ENCODE measurements around the gene SLC19A3. TPM values are rescaled to one million over a fixed set of nuclear protein-coding genes. Genes with fewer than 3 reads are reported as not detected.

SLC19A3 gene
- total RNA-seq, 2 experiments from 2014 or later = not detected

GRCh38 chr2:227655454-227655853 is 62.4 kb downstream of the SLC19A3 start:
- H3K4me1 Mint-ChIP-seq (ENCODE audit: low read depth) = peaks cover 2% of the 10 kb centered on the region
- H3K36me3 Mint-ChIP-seq = no peaks in the 10 kb centered on the region
- no peaks in the 10 kb centered on the region for H3K9me3 Mint-ChIP-seq
- intact Hi-C loops (cut with micrococcal nuclease) = loop anchor here (5.0 kb wide), 1 partner anchor 173 kb away; no protein-coding TSS in a partner anchor
- DNase-seq = no peak
- CTCF ChIA-PET = no interaction called here
- no peak overlapping the region for H3K27ac Mint-ChIP-seq
- POLR2A ChIA-PET = no interaction called here
- peaks cover 2% of the 10 kb centered on the region for H3K27me3 Mint-ChIP-seq
- H3K4me3 Mint-ChIP-seq = no peak overlapping the region

- ChIA-PET CTCF (no interaction called here), POLR2A (no interaction called here)
- H3K4me1 Mint-ChIP-seq (ENCODE audit: low read depth) = peaks cover 2% of the 10 kb centered on the region
- H3K9me3 Mint-ChIP-seq = no peaks in the 10 kb centered on the region
- intact Hi-C loops (cut with micrococcal nuclease) = no loop called here
- H3K4me3 Mint-ChIP-seq = no peak overlapping the region
- H3K27me3 Mint-ChIP-seq = peaks cover 4% of the 10 kb centered on the region
- H3K27ac Mint-ChIP-seq = no peak overlapping the region
- no peak for DNase-seq
- H3K36me3 Mint-ChIP-seq = no peaks in the 10 kb centered on the region
These were observed 63.4 kb downstream of the SLC19A3 start for GRCh38 chr2:227654426-227654825.

GRCh38 chr2:227653419-227653818 is 64.4 kb downstream of the SLC19A3 start:
- no peak for DNase-seq
- POLR2A ChIA-PET = no interaction called here
- Mint-ChIP-seq H3K9me3 (no peaks in the 10 kb centered on the region), H3K4me3 (no peak overlapping the region), H3K36me3 (no peaks in the 10 kb centered on the region), H3K4me1 (ENCODE audit: low read depth) (peaks cover 2% of the 10 kb centered on the region), H3K27me3 (peaks cover 4% of the 10 kb centered on the region), H3K27ac (no peak overlapping the region)
- CTCF ChIA-PET = interaction anchor here (0.5 to 1.3 kb wide), 2 partner anchors 113 to 678 kb away, joined by 4 read pairs; no protein-coding TSS in a partner anchor
- intact Hi-C loops (cut with micrococcal nuclease) = no loop called here

GRCh38 chr2:227643990-227644551 is 73.8 kb downstream of the SLC19A3 start:
- no peak for DNase-seq
- Mint-ChIP-seq H3K36me3 (no peaks in the 10 kb centered on the region), H3K9me3 (no peaks in the 10 kb centered on the region), H3K27me3 (peaks cover 5% of the 10 kb centered on the region), H3K27ac (no peak overlapping the region), H3K4me3 (no peak overlapping the region), H3K4me1 (ENCODE audit: low read depth) (no peaks in the 10 kb centered on the region)
- ChIA-PET POLR2A (no interaction called here), CTCF (interaction anchor here (0.9 to 1.5 kb wide), 3 partner anchors 14 to 122 kb away, joined by 3 to 12 read pairs (median 3); no protein-coding TSS in a partner anchor)
- intact Hi-C loops (cut with micrococcal nuclease) = no loop called here

- Mint-ChIP-seq H3K36me3 (no peaks in the 10 kb centered on the region), H3K9me3 (no peaks in the 10 kb centered on the region), H3K4me3 (no peak overlapping the region), H3K27ac (no peak overlapping the region), H3K4me1 (ENCODE audit: low read depth) (no peaks in the 10 kb centered on the region), H3K27me3 (peaks cover 3% of the 10 kb centered on the region)
- ChIA-PET CTCF (no interaction called here), POLR2A (no interaction called here)
- no peak for DNase-seq
- intact Hi-C loops (cut with micrococcal nuclease) = no loop called here
These were observed 75.2 kb downstream of the SLC19A3 start for GRCh38 chr2:227642656-227643055.

GRCh38 chr2:227634201-227634600 is 83.6 kb downstream of the SLC19A3 start:
- no peaks in the 10 kb centered on the region for H3K36me3 Mint-ChIP-seq
- no peak for DNase-seq
- H3K4me1 Mint-ChIP-seq (ENCODE audit: low read depth) = no peaks in the 10 kb centered on the region
- peaks cover 23% of the 10 kb centered on the region for H3K27me3 Mint-ChIP-seq
- no peak overlapping the region for H3K27ac Mint-ChIP-seq
- CTCF ChIA-PET = interaction anchor here (1.1 kb wide), 1 partner anchor 132 kb away, joined by 4 read pairs; no protein-coding TSS in a partner anchor
- intact Hi-C loops (cut with micrococcal nuclease) = no loop called here
- no peaks in the 10 kb centered on the region for H3K9me3 Mint-ChIP-seq
- H3K4me3 Mint-ChIP-seq = no peak overlapping the region
- POLR2A ChIA-PET = no interaction called here

Other genes starting within 250 kb of the SLC19A3 start
- 100 to 1,000 TPM; 119 to 127 TPM for gene AGFG1, start 245.9 kb downstream of the SLC19A3 start, total RNA-seq
- gene SCYGR2, start 119.1 kb downstream of the SLC19A3 start, total RNA-seq = not detected
- gene SCYGR3, start 103.2 kb downstream of the SLC19A3 start, total RNA-seq = not detected
- gene SCYGR4, start 100.5 kb downstream of the SLC19A3 start, total RNA-seq = not detected
- not detected for gene SCYGR5, start 51.2 kb downstream of the SLC19A3 start, total RNA-seq
- not detected for gene SCYGR6, start 6.7 kb upstream of the SLC19A3 start, total RNA-seq
- not detected for gene SCYGR7, start 10.3 kb upstream of the SLC19A3 start, total RNA-seq
- gene SCYGR8, start 27.9 kb upstream of the SLC19A3 start, total RNA-seq = not detected
- gene CCL20, start 95.8 kb upstream of the SLC19A3 start, total RNA-seq = 10 to 100 TPM; 72.0 to 74.7 TPM
- not detected for gene DAW1, start 153.6 kb upstream of the SLC19A3 start, total RNA-seq

Measured in activated CD4-positive, alpha-beta memory T cell treated with anti-CD3 and anti-CD28 coated beads for 36 hours (primary cell).